ENCODE results near the gene DGLUCY.

DGLUCY gene

GRCh38 chr14:91246051-91246852, 132.4 kb downstream of the DGLUCY start:
- no peak for TF ChIP-seq ZFX (IDR thresholded peaks at IDR 0.05; ENCODE audit: borderline replicate concordance)
- no peak for TF ChIP-seq CTCF (IDR thresholded peaks at IDR 0.05)
- H3K27ac ChIP-seq, result no peak overlapping the region

- TF ChIP-seq ZFX (IDR thresholded peaks at IDR 0.05; ENCODE audit: borderline replicate concordance), result no peak
- no peak for TF ChIP-seq CTCF (IDR thresholded peaks at IDR 0.05)
- no peak overlapping the region for H3K27ac ChIP-seq
These were observed 136.2 kb downstream of the DGLUCY start for GRCh38 chr14:91249841-91250616.

GRCh38 chr14:91250912-91251311, 137.0 kb downstream of the DGLUCY start:
- TF ChIP-seq ZFX (IDR thresholded peaks at IDR 0.05; ENCODE audit: borderline replicate concordance), result no peak
- no peak overlapping the region for H3K27ac ChIP-seq

- no peak overlapping the region for H3K27ac ChIP-seq
These were observed 139.3 kb downstream of the DGLUCY start for GRCh38 chr14:91252871-91253794.

GRCh38 chr14:91253795-91254323, 140.0 kb downstream of the DGLUCY start:
- H3K27ac ChIP-seq, result no peak overlapping the region

More at GRCh38 chr14:91252871-91253794, 139.3 kb downstream of the DGLUCY start:
- TF ChIP-seq CTCF (IDR thresholded peaks at IDR 0.05), result no peak
- no peak for TF ChIP-seq ZFX (IDR thresholded peaks at IDR 0.05; ENCODE audit: borderline replicate concordance)

GRCh38 chr14:91254461-91254860, 140.6 kb downstream of the DGLUCY start:
- no peak overlapping the region for H3K27ac ChIP-seq
- TF ChIP-seq CTCF (IDR thresholded peaks at IDR 0.05) (no peak), ZFX (IDR thresholded peaks at IDR 0.05; ENCODE audit: borderline replicate concordance) (no peak)

More at GRCh38 chr14:91253795-91254323, 140.0 kb downstream of the DGLUCY start:
- TF ChIP-seq CTCF (IDR thresholded peaks at IDR 0.05), result no peak
- no peak for TF ChIP-seq ZFX (IDR thresholded peaks at IDR 0.05; ENCODE audit: borderline replicate concordance)
